HG03460 (cell line): ENCODE results near the gene SLC2A6.

Source experiments
- ATAC-seq: cut with Tn5 transposase; IDR thresholded peaks from one replicate; pipeline ENCODE4 v1.9.1; 2021; ENCODE audit not compliant: unreplicated experiment

SLC2A6 gene, protein sequence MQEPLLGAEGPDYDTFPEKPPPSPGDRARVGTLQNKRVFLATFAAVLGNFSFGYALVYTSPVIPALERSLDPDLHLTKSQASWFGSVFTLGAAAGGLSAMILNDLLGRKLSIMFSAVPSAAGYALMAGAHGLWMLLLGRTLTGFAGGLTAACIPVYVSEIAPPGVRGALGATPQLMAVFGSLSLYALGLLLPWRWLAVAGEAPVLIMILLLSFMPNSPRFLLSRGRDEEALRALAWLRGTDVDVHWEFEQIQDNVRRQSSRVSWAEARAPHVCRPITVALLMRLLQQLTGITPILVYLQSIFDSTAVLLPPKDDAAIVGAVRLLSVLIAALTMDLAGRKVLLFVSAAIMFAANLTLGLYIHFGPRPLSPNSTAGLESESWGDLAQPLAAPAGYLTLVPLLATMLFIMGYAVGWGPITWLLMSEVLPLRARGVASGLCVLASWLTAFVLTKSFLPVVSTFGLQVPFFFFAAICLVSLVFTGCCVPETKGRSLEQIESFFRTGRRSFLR

DNA sequence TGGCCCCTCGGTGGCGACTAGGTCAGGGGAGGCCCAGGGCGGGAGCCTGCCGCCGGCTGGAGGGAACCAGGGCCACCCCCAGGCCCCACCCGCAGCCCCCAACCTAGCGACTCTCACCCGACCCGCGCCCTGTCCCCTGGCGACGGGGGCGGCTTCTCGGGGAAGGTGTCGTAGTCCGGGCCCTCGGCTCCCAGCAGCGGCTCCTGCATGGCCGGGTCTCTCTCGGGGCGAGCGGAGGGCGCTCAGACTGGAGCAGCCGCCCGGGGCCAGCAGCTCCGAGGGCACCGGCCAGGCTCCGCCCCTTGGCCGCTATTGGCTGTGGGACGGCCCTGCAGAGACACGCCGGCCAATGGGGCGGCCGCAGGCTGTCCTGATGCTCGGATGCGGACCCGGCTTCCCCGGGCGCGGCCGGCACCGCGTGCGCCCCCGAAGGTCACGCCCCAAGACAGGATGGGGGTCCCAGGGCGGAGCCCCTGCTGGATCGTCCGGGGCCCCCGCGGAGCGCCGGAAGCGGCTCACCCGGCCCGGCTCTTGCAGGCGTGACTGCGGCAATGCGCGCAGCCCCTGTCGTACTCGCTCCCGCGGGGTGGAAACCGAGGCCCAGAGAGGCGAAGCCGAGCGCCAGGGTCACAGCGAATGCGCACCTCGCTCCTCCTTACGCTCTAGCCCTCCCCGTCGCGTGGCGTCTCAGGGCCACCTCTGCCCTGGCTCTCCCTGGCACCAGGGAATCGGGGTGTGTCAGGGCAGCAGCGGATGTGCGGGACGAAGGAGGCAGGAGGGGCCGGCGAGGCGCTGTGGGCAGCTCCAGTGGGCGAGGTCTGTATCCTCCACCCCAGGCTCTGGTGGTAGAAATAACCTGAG lies at the start of gene SLC2A6:
Gene SLC2A6 (minus strand): TSS at position 249 of the 861 bp plus-strand sequence. CDS start 40 bp downstream, at position 209.
- ATAC-seq: peak; percentile 87

DNA sequence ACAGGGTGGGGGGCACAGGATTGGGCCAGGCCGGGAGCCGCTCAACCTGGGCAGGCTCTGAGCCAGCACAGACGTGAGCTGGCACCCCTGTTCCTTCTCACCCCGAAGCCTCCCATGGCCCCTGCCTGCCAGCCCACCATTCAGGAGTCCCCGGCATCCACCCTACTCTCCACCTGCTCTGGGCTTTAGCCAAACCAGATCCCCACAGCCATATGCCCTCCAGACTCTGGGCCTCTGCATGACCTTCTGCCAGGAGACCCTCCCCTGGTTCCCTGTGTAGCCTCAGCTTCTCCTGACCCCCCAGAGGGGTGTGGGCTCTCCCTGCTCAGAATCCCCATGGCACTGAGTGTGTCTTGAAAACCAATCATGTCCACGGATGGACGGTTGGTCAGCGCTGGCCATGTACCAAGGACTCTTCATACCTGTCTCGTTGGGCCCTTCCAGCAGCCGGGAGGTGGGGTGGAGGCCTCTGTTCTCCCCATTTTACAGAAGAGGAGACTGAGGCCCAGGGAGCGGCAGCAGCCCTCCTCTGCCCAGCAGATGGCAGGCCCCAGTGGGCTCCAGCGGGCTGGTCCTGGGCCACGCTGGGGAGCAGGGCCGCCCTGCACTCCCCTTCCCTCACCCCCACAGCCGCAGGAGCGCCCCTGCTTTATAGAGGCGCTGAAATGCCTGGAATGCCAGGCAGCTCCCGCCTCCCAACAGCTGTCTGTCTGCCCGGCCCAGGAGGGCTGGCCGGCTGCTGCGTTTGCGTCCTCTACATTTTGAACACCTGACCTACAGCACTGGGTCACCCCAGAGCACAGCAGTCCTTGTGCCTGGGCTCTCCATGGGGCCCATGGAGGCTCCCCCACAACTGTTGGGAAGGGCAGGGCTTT lies 49.3 kb upstream of the SLC2A6 start:
- ATAC-seq: no peak

DNA sequence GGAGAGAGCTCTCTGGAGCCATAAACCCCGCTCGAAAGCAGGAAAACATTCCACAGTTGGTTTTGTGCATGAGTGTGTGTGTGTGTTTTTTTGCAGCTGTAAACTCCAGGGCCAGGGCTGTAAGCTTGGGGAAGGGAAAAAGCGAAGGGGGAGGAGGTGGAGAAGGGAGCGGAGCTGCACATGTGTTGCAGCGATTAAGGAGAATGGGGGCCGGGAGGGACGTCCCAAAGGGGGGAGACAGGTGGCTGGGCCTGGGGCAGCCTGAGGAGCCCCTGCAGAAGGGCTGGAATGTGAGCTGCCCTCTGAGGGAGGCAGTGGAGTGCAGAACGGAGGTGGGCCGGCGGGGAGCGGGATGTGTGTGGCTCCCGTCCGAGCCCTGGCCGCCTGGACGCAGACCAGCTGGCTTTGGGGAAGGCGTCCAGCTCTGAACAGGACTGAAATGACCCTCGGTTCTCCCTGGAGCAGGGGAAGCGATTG lies 48.6 kb upstream of the SLC2A6 start:
- ATAC-seq: no peak

DNA sequence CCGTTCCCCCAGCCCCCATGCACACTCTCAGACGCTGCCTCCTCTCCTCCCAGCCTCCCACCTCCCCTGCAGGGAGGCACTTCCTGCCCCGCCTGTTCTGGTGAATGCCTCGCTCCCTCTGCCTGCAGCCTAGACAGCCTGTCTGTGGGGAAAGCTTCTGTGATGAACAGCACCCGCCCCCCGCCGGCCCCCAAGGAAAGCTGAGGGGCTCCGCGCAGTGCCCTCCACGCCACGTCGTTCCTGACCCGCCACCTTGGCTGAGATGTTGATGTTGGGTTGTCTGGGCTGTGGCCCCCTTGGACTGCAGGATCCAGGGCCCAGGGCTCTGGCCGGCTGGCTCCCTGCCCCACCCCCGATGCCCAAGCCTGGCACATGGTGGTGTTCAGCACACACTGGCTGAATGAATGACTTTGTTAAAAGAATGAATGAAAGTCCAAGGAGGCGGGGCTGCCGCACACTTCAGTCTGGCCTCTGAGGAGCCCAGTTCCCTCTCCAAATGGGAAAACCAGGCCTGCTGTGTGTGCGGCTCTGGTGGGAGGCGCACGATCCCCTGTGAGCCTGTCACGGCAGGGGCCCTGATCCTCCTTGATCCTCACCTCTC lies 47.9 kb upstream of the SLC2A6 start:
- ATAC-seq: no peak

DNA sequence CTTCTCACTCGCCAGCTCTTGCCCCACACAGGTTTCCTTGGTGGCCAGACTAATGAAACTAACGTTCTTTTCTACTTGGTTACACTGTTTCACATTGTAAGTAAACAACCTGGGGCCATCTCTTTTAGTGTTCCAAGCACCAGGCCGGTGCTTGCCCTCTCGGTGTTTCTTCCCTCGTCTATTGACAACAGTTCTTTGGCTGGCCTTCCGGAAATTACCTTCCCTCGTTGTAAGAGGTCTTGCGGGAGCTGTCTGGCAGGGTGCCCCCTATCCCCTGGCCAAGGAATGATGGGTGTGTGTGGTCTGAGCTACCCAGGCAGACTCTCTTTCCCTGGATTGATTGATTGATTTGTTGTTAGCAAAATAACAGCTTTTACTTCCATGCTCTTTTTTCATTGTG lies 46.8 kb upstream of the SLC2A6 start:
- no peak for ATAC-seq

DNA sequence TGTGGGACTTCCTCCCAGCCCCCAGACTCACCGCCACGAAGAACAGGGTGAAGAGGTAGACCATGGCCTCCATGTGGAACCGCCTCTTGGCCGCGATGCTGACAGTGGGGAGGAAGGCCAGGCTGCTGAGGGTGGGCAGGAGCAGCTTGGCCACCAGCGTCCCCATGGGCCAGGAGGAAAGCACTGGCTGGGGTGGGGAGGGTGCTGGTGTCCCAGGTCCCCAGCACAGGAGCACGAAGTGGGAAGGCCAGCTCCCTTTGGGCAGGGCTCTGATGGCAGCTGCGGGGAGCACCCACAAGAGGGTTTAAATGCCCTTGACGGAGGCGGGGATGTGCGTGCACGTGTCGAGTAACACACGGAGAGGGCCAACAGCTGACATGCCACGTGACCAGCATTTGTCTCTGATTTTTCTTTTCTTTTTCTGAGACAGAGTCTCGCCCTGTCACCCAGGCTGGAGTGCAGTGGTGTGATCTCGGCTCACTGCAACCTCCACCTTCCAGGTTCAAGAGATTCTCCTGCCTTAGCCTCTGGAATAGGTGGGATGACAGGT lies 45.9 kb upstream of the SLC2A6 start, which contains the start of gene MYMK:
Gene MYMK (minus strand): TSS at position 281 of the 550 bp plus-strand sequence. CDS start 115 bp downstream, at position 166.
- no peak for ATAC-seq

DNA sequence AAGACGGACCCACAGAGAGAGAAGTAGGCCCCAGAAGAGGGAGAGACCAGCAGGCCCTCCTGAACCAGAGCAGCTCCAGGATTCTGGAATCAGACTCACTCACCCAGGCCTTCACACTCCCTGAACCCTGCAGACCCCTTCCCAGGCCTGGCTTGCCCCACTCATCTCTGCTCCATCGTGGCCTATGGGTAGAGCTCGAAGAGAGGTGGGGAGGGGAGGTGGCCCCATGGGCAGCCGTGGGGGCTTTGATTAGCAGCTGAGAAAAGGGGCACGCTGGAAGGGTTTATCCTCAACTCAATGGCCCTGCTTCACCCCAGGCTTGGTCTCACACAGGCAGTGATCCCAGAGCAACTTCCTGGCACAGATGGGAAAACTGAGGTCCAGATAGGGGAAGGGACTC lies 45.2 kb upstream of the SLC2A6 start:
- ATAC-seq: no peak

DNA sequence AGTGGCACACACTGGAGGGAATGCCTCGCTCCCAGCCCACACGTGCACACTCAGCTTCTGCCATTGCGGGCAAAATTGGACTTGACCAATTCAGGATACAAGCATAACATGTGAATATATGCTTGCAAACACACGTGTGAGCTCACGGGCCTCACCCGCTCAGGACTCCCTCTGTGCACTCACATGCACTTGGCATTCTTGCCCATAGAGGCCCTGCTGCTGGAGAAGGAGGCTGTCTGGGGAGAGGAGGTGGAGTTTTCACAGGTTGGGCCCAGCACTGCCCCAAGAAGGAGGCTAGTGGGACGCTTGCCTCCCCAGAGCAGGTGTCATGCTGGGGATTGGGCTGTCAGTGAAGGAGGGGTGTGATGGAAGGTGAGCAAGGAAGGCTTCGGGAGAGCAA lies 44.2 kb upstream of the SLC2A6 start:
- no peak for ATAC-seq

DNA sequence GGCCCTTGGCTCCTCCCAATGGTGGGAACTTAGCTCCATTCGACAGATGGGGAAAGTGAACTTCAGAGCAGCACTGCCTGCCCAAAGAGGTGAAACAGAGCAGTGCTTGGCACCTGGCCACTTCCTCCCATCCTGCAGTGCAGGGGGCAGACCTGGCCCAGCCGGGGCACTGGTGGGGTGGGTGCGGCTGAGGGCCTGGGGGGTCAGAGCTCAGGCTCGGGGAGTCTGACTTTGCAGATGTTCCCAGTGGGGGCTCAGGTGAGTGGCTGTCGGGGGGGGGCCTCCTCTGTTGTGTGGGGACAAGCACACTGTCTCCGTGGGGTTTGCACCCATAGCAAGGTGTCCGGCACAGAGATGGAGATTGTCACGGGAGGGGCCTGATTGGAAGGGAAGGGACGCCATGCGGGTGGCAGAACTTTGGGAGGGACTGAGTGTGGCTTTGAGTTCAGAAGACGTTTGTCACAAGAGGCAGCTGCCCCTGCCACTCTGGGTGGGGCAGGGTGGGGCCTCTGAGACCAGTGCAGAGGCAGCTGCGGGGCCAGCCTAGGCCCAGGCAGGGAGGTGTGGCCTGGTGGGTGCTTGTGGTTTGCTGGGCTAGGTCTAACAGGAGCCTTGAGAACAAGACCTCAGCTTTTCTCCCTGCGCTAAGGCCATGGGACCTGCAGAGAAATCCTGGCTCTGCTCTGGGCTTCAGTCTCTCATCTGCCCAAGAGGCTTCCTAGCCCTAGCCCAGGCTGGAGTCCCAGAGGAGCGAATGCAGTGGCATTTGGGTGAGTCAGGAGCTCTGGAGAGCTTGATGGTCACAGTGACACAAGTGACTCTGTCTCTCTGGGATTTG lies 43.4 kb upstream of the SLC2A6 start:
- ATAC-seq: no peak

DNA sequence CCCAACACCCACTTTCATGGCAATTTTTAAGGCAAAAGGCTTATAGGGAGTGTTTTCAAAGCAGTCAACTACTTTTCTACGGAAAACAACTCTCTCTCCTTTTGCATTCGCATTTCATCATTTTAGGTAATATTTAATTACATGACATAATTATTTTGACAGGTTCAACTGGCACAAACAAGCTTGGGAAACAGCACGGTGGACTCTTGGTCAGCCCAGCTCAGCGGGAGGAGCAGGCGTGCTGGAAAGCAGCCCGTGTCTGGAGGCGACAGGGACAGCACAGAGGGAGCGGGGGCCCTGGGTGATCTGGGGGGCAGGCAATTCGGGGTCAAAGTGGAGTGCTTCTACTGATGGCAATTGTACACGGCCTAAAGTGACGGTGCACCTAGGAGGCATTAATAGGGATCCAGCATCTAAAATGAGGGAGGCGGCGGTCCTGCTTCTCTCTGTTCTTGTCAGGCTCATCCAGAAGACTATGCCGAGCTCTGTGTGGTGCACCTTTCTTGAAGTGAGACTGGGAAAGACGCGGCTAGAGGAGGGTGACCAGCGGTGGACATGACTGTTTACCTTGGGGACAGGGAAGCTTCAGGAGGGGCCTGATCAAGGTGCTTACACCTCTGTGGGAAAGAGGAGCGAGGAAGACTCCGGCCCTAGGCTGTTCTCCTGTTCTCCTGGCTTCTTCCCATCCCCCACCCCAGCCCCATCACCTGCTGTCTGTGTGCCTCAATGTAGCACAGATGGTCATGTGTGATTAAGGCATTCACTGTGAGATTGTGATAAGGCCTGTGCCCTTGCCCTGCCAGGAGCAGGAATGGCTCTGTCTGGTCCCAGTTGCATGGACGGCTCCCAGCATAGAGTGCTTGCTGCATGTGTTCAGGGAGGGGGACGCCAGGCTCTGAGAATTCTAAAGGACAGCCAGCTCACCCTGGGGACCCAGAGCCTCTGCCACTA lies 42.5 kb upstream of the SLC2A6 start:
- no peak for ATAC-seq

DNA sequence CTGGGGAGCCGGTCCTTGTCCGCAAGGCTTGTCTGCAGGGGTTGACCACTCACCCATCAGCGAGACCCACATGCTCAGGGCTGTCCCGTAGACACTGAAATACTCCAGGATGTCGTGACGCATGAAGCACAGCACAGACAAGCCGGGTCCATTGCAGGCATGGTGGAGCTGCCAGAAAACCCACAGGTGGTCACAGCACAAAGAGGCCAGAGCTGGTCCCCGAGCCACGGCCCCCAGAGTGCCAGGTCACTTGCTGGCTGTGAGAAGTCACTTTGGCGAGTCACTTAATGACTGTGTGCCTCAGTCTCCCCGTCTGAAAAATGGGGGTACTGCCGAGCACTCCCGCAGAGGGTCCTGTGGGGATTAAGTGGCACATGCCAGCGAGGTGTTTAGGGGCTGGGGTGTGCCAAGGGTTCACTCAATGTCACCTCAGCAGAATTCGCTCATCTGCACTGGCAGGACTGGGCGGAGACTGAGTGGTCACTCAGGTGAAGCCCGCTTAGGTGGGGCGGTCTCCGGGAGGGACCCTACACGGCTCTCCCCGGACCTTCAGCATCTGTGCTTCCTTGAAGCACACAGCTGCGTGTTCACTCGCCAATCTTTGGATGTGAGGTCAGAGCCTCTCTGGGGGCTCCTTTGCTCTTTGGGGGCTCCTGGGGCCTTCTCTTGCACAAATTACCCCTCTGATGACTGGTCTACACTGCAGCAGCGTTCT lies 41.4 kb upstream of the SLC2A6 start:
- no peak for ATAC-seq

DNA sequence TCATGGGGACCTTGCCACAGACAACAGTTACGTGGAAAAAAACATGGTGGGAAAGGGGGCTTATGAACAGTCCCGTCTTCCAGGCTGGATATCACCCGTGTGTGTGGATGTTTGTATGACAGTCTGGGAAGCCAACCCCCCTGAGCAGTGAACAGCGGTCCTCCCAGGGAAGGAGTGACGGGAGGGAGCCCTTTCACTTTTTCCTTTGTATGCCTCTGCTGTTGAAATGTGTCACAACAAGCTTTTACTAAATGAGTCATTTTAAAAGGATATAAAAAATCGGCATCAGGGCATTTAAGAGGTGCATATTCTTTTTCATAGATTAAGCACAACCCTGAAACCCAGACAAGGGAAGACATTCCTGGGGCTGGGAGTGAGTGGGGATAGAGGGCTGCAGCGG lies 40.8 kb upstream of the SLC2A6 start:
- ATAC-seq: no peak

DNA sequence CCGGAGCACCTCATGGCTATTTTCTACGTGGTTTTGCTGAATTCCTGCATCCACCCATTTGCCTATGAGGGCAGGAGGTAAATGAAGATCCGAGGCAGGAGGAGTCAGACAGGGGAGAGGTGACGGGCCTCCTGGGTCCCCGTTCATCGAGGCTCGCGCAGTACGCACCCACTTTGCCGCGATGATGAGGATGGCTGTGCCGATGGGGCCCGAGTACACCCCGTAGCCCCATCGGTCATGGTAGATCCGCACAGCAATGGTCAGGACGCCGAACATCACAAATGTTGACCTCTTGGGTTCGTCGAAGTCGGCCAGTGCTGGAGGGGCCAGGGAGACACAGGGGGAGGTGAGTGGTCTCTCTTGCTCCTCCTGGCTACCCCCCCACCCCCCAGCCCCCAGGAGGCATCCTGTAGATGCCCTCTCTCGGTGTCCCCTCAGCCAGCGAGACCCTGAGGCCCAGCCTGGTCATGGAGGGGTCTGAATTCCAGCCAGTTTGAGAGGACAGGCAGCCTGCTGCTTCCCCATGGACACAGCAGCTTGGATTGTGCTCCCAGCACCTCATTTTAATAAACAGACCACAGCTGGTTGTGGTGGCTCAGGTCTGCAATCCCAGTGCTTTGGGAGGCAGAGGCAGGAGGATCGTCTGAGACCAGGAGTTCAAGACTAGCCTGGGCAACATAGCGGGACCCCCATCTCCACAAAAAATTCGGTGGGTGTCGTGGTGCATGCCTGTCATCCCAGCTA lies 40.0 kb upstream of the SLC2A6 start:
- no peak for ATAC-seq

DNA sequence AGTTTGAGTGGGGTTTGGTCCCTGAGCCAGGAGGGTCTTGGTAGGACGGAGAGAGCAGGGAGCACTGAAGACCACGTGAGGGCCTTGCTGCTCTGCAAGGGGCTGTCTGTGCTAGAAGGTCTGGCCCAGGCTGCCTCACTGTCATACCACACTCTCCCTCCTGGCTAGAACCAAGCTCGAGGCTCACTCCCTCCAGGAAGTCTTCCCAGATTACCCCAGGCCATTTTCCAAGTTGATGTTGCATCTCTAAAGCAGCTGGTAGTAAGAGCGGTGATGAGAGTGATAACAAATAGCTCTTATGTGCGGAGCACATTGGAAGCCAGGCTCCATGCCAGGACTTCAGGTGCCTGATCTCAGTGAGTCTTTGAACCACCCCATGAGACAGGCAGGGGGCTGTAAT lies 39.3 kb upstream of the SLC2A6 start:
- no peak for ATAC-seq

DNA sequence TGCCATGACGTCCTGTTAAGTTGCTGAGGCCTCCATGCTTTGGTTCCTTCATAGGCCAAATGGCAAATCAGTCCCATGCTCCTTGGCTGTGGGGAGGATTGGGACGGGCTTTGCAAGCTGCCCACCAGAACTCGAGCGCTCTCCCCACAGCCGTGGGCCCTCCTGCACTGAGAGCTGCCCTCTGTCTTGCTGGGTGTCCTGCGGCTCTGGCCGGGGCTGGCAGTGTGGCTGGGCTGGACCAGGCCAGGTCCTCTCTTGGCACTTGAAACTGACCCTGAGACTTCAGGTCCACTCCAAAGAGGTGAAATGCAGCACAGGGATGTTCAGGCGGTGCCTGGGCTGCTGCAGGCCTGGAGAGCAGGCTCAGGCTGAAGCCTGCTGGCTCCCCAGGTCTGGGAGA lies 38.8 kb upstream of the SLC2A6 start:
- no peak for ATAC-seq

DNA sequence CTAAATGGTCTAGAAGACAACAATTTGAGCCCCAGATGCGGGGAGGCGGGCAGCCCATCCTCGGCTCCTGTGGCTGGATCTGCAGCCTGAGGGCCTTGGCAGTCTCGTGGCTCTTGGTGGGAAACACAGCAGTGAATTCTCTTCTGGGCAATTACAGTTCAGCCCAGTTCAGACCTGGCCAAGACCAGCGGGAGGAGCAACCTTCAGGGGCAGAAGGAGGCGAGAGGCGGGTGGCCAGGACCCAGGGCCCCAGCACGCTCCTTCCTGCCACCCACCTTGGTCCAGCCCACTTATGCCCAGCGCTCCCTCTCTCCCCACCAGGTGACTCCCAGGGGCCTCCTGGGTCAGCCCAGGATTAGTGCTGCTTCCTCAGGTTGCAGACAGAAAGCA lies 38.1 kb upstream of the SLC2A6 start:
- ATAC-seq: no peak
